IMR-90 (cell line): ENCODE results near the gene SLC31A1. TPM values are rescaled to one million over a fixed set of nuclear protein-coding genes. Genes with fewer than 3 reads are reported as not detected.

Experiments used
- ATAC-seq: fragments of 200-7000 bp; cut with Tn5 transposase; 2 replicates; pipeline ENCODE4 v1.9.1; 2020; ENCODE audit warnings: low read depth, mild to moderate bottlenecking, moderate library complexity
- BruUV-seq: library from RNA; stranded (reverse); fragments of 400-500 nt; replicated peaks from 2 replicates; lab custom pipeline; 2021; lab: Mats Ljungman, UMichigan
- CTCF ChIA-PET: fragments of 300-600 bp; formaldehyde crosslinking; extraction: SDS; loops from one replicate; lab custom pipeline; 2021; ENCODE audit warnings: antibody characterized with exemption; lab: Yijun Ruan, JAX
- POLR2A ChIA-PET: fragments of 300-600 bp; sonication (Branson Sonifier 250); formaldehyde crosslinking; loops from one replicate; lab custom pipeline; 2022; ENCODE audit warnings: antibody characterized with exemption; ENCODE audit not compliant: unreplicated experiment; lab: Charles Lee
- DNase-seq: peaks from one replicate; pipeline ENCODE4 v3.0.0; 2013
- H2AFZ ChIP-seq: replicated peaks from 2 replicates; pipeline ENCODE3; 2013; ENCODE audit warnings: low read length, mild to moderate bottlenecking; ENCODE audit not compliant: poor library complexity
- H2AK5ac ChIP-seq: 2 replicates; pipeline ENCODE4 v1.6.1; 2013; ENCODE audit warnings: low read depth, low read length, inconsistent platforms
- H2AK9ac ChIP-seq: replicated peaks from 2 replicates; pipeline ENCODE3; 2013; ENCODE audit warnings: mild to moderate bottlenecking, low read depth, low read length, moderate library complexity; ENCODE audit not compliant: poor library complexity
- H2BK120ac ChIP-seq: 2 replicates; pipeline ENCODE4 v1.6.1; 2013; ENCODE audit warnings: low read depth, low read length, inconsistent platforms
- H2BK15ac ChIP-seq: 3 replicates; pipeline ENCODE4 v1.6.1; 2013; ENCODE audit warnings: low read depth, low read length, inconsistent platforms
- H2BK20ac ChIP-seq: 2 replicates; pipeline ENCODE4 v1.6.1; 2013; ENCODE audit warnings: low read depth, mild to moderate bottlenecking, inconsistent platforms, low read length, moderate library complexity
- H2BK5ac ChIP-seq: 2 replicates; pipeline ENCODE4 v1.6.1; 2013; ENCODE audit warnings: mild to moderate bottlenecking, low read depth, low read length, inconsistent platforms; ENCODE audit not compliant: poor library complexity, severe bottlenecking
- H3K14ac ChIP-seq: replicated peaks from 2 replicates; pipeline ENCODE4 v1.6.1; 2013; ENCODE audit warnings: low read depth, low read length, inconsistent platforms
- H3K18ac ChIP-seq: 2 replicates; pipeline ENCODE4 v1.6.1; 2013; ENCODE audit warnings: low read depth, low read length, control low read depth
- H3K23ac ChIP-seq: 2 replicates; pipeline ENCODE4 v1.6.1; 2013; ENCODE audit warnings: low read depth, low read length, inconsistent platforms
- H3K27ac ChIP-seq: 2 replicates; pipeline ENCODE4 v1.5.1; 2013; ENCODE audit warnings: mild to moderate bottlenecking, control low read depth, low read length; ENCODE audit not compliant: insufficient read depth
- H3K27me3 ChIP-seq: 2 replicates; pipeline ENCODE4 v1.6.1; 2013; ENCODE audit warnings: low read length; ENCODE audit not compliant: control insufficient read depth, insufficient read depth
- H3K36me3 ChIP-seq: 2 replicates; pipeline ENCODE4 v1.6.1; 2013; ENCODE audit warnings: low read length, mixed read lengths; ENCODE audit not compliant: control insufficient read depth, insufficient read depth
- H3K4ac ChIP-seq: 2 replicates; pipeline ENCODE4 v1.6.1; 2013; ENCODE audit warnings: low read depth, low read length, inconsistent platforms
- H3K4me1 ChIP-seq: 2 replicates; pipeline ENCODE4 v1.6.1; 2013; ENCODE audit warnings: low read length, mixed read lengths; ENCODE audit not compliant: control insufficient read depth, insufficient read depth
- H3K4me2 ChIP-seq: 2 replicates; pipeline ENCODE4 v1.6.1; 2013; ENCODE audit warnings: low read depth, mild to moderate bottlenecking, control low read depth, low read length, moderate library complexity
- H3K4me3 ChIP-seq: 2 replicates; pipeline ENCODE4 v1.5.1; 2013; ENCODE audit warnings: low read depth, mild to moderate bottlenecking, control low read depth, low read length, moderate library complexity; ENCODE audit not compliant: insufficient read depth
- H3K56ac ChIP-seq: 2 replicates; pipeline ENCODE4 v1.6.1; 2013; ENCODE audit warnings: low read length, inconsistent platforms; ENCODE audit not compliant: insufficient read depth; ENCODE audit errors: extremely low read depth
- H3K79me1 ChIP-seq, 2 experiments: 2 replicates each; pipeline ENCODE4 v1.6.1; 2013; ENCODE audit warnings: low read length in 2 of 2, inconsistent platforms in 1 of 2, low read depth in 1 of 2
- H3K9ac ChIP-seq: 2 replicates; pipeline ENCODE4 v1.6.1; 2013; ENCODE audit warnings: low read depth, low read length, control low read depth
- H3K9me1 ChIP-seq: 2 replicates; pipeline ENCODE4 v1.6.1; 2013; ENCODE audit warnings: low read length, inconsistent platforms; ENCODE audit not compliant: insufficient read depth
- H3K9me3 ChIP-seq: 2 replicates; pipeline ENCODE4 v1.6.1; 2013; ENCODE audit warnings: low read length; ENCODE audit not compliant: control insufficient read depth, insufficient read depth
- H4K20me1 ChIP-seq: 2 replicates; pipeline ENCODE4 v1.6.1; 2013; ENCODE audit warnings: low read length, inconsistent platforms; ENCODE audit not compliant: insufficient read depth
- H4K5ac ChIP-seq: 2 replicates; pipeline ENCODE4 v1.6.1; 2013; ENCODE audit warnings: mild to moderate bottlenecking, low read depth, low read length, control low read depth
- H4K8ac ChIP-seq, 2 experiments: 2 replicates each; pipeline ENCODE4 v1.6.1; 2013; ENCODE audit warnings: low read depth in 2 of 2, low read length in 2 of 2, control low read depth in 1 of 2, inconsistent platforms in 1 of 2
- H4K91ac ChIP-seq: 2 replicates; pipeline ENCODE4 v1.6.1; 2013; ENCODE audit warnings: low read depth, low read length, inconsistent platforms; ENCODE audit not compliant: insufficient read depth
- BHLHE40 ChIP-seq: fragments of 150-350 bp; IDR thresholded peaks from 2 replicates; pipeline ENCODE4 v1.6.1; 2016; ENCODE audit warnings: mild to moderate bottlenecking, low read depth, low read length
- CEBPB ChIP-seq: IDR thresholded peaks from 2 replicates; pipeline ENCODE4 v1.6.1; 2012; ENCODE audit warnings: low read depth, low read length, improper control_type of control experiment
- FOS ChIP-seq: fragments of 150-350 bp; IDR thresholded peaks from 2 replicates; pipeline ENCODE4 v1.6.1; 2016; ENCODE audit warnings: low read depth, low read length
- MAFK ChIP-seq: IDR thresholded peaks from 2 replicates; pipeline ENCODE4 v1.6.1; 2012; ENCODE audit warnings: low read depth, low read length, improper control_type of control experiment
- MXI1 ChIP-seq: IDR thresholded peaks from 2 replicates; pipeline ENCODE4 v1.6.1; 2012; ENCODE audit warnings: low read depth, mild to moderate bottlenecking, low read length, moderate library complexity, borderline replicate concordance
- NFE2L2 ChIP-seq: fragments of 150-350 bp; IDR thresholded peaks from 2 replicates; pipeline ENCODE4 v1.6.1; 2016; ENCODE audit warnings: low read depth, mild to moderate bottlenecking, low read length
- POLR2A ChIP-seq: IDR thresholded peaks from 2 replicates; pipeline ENCODE4 v1.6.1; 2012; ENCODE audit warnings: mild to moderate bottlenecking, low read depth, low read length
- RAD21 ChIP-seq: IDR thresholded peaks from 2 replicates; pipeline ENCODE4 v1.6.1; 2012; ENCODE audit warnings: low read length, improper control_type of control experiment
- RFX5 ChIP-seq: IDR thresholded peaks from 2 replicates; pipeline ENCODE4 v1.8.0; 2012; ENCODE audit warnings: low read depth, mild to moderate bottlenecking, low read length, moderate library complexity
- WGBS, 2 experiments: methylation state at CpG; one replicate each; pipeline versions ENCODE4 v1.1.5 to v1.1.7; 2013; ENCODE audit warnings: missing lambda C conversion rate in 2 of 2; ENCODE audit not compliant: insufficient read length in 1 of 2; ENCODE audit errors: extremely low coverage in 2 of 2; 5-methylcytosine and 5-hydroxymethylcytosine counted together
- dilution Hi-C: fragments of 300-500 bp; cut with HindIII; formaldehyde crosslinking; loops from one replicate; pipeline ENCODE4 v1.14.3; 2018; ENCODE audit warnings: low sequenced_read_pairs; ENCODE audit not compliant: unreplicated experiment
- in situ Hi-C: fragments of 300-500 bp; cut with MboI; formaldehyde crosslinking; loops from 3 replicates; pipeline ENCODE4 v1.14.3; 2019; ENCODE audit warnings: low sequenced_read_pairs, inconsistent platforms, mixed read lengths
- intact Hi-C: fragments of 100-400 bp; cut with micrococcal nuclease; formaldehyde crosslinking; loops from 2 replicates; pipeline ENCODE4 v1.10.0; 2022
- polyA plus RNA-seq, 3 experiments: library from polyadenylated mRNA; depleted of rRNA; stranded (reverse); fragments of >200 nt; gene quantifications; 2 replicates each; pipeline ENCODE4 v1.2.3, GENCODE V29; 2012; ENCODE audit warnings: low replicate concordance in 1 of 3
- total RNA-seq: library from RNA; depleted of rRNA; stranded (reverse); fragments of >200 nt; gene quantifications from 2 replicates; pipeline ENCODE4 v1.2.3, GENCODE V29; 2012
- TF ChIP-seq, protein P1 (sequence below): fragments of 150-350 bp; IDR thresholded peaks from 2 replicates; pipeline ENCODE4 v1.6.1; 2016; ENCODE audit warnings: low read depth, mild to moderate bottlenecking, low read length, moderate library complexity, borderline replicate concordance
- TF ChIP-seq, protein P2 (sequence below): fragments of 150-350 bp; IDR thresholded peaks from 2 replicates; pipeline ENCODE4 v1.6.1; 2017; ENCODE audit warnings: mild to moderate bottlenecking, antibody characterized with exemption, low read length, low read depth

The SLC31A1 gene
- total and polyA plus RNA-seq, 2 of the 4 experiments (the other 2 are of a cell fraction), result 17.9 to 23.3 TPM

DNA sequence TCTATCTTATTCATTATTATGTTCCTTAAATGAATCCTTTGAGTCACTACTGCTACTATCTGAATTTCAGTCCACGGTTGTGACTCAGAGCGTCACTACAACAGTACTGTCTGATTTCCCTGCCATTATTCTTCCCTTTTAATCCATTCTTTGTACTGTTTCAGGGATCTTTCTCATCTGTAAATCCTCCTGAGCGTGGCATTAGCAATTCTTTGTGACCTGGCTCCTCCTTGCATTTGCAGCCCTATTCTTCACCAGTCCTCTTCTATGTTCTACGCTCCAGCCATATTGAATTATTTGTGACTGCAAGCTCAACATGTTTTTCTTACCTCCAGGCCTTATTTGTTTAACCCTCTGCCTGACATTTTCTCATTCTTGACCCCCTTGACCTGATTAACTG lies 60.0 kb downstream of the SLC31A1 start:
- Histone ChIP-seq H3K4me1 (peaks cover 1% of the 10 kb centered on the region; the same call in 1 of the 2 replicates), H3K4me3 (no peak overlapping the region), H3K79me1 (peaks cover 2 to 17% of the 10 kb centered on the region in 2 experiments), H3K56ac (no peak overlapping the region), H2AK9ac (no peak overlapping the region), H2AK5ac (no peak overlapping the region), H2BK120ac (no peak overlapping the region), H3K23ac (no peak overlapping the region), H4K8ac (no peak overlapping the region), H4K91ac (no peak overlapping the region), H3K4me2 (no peak overlapping the region), H2BK20ac (no peak overlapping the region), H2BK15ac (no peak overlapping the region), H3K9ac (no peak overlapping the region), H3K36me3 (peaks cover 35% of the 10 kb centered on the region), H3K4ac (no peak overlapping the region), H3K27me3 (no peaks in the 10 kb centered on the region), H4K20me1 (no peaks in the 10 kb centered on the region), H2AFZ (no peak overlapping the region), H3K18ac (no peak overlapping the region), H3K9me3 (no peaks in the 10 kb centered on the region), H3K9me1 (no peaks in the 10 kb centered on the region), H4K5ac (no peak overlapping the region), H3K14ac (no peak overlapping the region), H3K27ac (no peak overlapping the region), H2BK5ac (no peak overlapping the region)
- CTCF ChIA-PET, result interaction anchor here (1.0 kb wide), 1 partner anchor 9 kb away, joined by 3 read pairs; no protein-coding TSS in a partner anchor
- dilution Hi-C loops, result no loop called here
- ATAC-seq (no peak), DNase-seq (no peak)
- intact Hi-C loops, result no loop called here
- POLR2A ChIA-PET, result no interaction called here
- WGBS, 2 experiments, result 100% methylated on average over 2 of the region's 4 CpGs; no CpG with 5 or more reads in 1 of the 2 experiments
- in situ Hi-C loops, result no loop called here
- BruUV-seq, result no TSS peak
- TF ChIP-seq FOS (no peak), NFE2L2 (no peak), MXI1 (no peak), RFX5 (no peak), MAFK (no peak), CEBPB (no peak), BHLHE40 (no peak), POLR2A (no peak), RAD21 (no peak)
- TF ChIP-seq, protein P1, sequence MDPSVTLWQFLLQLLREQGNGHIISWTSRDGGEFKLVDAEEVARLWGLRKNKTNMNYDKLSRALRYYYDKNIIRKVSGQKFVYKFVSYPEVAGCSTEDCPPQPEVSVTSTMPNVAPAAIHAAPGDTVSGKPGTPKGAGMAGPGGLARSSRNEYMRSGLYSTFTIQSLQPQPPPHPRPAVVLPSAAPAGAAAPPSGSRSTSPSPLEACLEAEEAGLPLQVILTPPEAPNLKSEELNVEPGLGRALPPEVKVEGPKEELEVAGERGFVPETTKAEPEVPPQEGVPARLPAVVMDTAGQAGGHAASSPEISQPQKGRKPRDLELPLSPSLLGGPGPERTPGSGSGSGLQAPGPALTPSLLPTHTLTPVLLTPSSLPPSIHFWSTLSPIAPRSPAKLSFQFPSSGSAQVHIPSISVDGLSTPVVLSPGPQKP, result no peak
- TF ChIP-seq, protein P2, sequence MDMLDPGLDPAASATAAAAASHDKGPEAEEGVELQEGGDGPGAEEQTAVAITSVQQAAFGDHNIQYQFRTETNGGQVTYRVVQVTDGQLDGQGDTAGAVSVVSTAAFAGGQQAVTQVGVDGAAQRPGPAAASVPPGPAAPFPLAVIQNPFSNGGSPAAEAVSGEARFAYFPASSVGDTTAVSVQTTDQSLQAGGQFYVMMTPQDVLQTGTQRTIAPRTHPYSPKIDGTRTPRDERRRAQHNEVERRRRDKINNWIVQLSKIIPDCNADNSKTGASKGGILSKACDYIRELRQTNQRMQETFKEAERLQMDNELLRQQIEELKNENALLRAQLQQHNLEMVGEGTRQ, result no peak
